Neural cell (in vitro differentiated cells): ENCODE data around the gene RFNG. TPM values are rescaled to one million over a fixed set of nuclear protein-coding genes. Genes with fewer than 3 reads are reported as not detected.

ENCODE experiments used
- H2AFZ ChIP-seq: fragments of 200-600, 300-800 bp; sonication (generic), shearing (Covaris generic); 2 replicates; pipeline ENCODE4 v1.6.0; 2014; ENCODE audit warnings: low read depth, mild to moderate bottlenecking, antibody characterized with exemption, low read length, moderate library complexity
- H3F3A ChIP-seq: fragments of 200-600 bp; shearing (Covaris generic); 2 replicates; pipeline ENCODE4 v1.6.1; 2016; ENCODE audit warnings: mild to moderate bottlenecking, moderate library complexity, mixed read lengths, antibody characterized with exemption, low read length; ENCODE audit not compliant: insufficient read depth, poor library complexity, severe bottlenecking
- H3K27ac ChIP-seq: fragments of 200-600, 300-800 bp; sonication (generic), shearing (Covaris generic); 2 replicates; pipeline ENCODE4 v1.5.1; 2014; ENCODE audit warnings: mild to moderate bottlenecking, low read length, moderate library complexity
- H3K27me3 ChIP-seq: fragments of 300-800, 200-600 bp; sonication (generic), shearing (Covaris generic); 2 replicates; pipeline ENCODE4 v1.6.0; 2014; ENCODE audit warnings: mild to moderate bottlenecking, low read depth, low read length, moderate library complexity; ENCODE audit not compliant: insufficient read depth
- H3K36me3 ChIP-seq: fragments of 300-800, 200-600 bp; sonication (generic), shearing (Covaris generic); 2 replicates; pipeline ENCODE4 v1.5.1; 2014; ENCODE audit warnings: mild to moderate bottlenecking, antibody characterized with exemption, low read length, moderate library complexity; ENCODE audit not compliant: insufficient read depth
- H3K4me2 ChIP-seq: fragments of 300-800, 200-600 bp; sonication (generic), shearing (Covaris generic); 2 replicates; pipeline ENCODE4 v1.6.0; 2014; ENCODE audit warnings: mild to moderate bottlenecking, low read length
- H3K4me3 ChIP-seq: fragments of 300-800, 200-600 bp; sonication (generic), shearing (Covaris generic); 2 replicates; pipeline ENCODE4 v1.5.1; 2014; ENCODE audit warnings: mild to moderate bottlenecking, low read length, moderate library complexity
- H3K79me2 ChIP-seq: fragments of 200-600 bp; shearing (Covaris generic); replicated peaks from 2 replicates; pipeline ENCODE4 v1.6.0; 2014; ENCODE audit warnings: mild to moderate bottlenecking, low read length, moderate library complexity; ENCODE audit not compliant: insufficient read depth
- H3K9ac ChIP-seq: fragments of 300-800, 200-600 bp; sonication (generic), shearing (Covaris generic); 2 replicates; pipeline ENCODE4 v1.6.1; 2016; ENCODE audit warnings: mild to moderate bottlenecking, low read length, mixed read lengths
- H3K9me2 ChIP-seq: fragments of 200-600 bp; shearing (Covaris generic); 2 replicates; pipeline ENCODE4 v1.6.1; 2016; ENCODE audit warnings: mild to moderate bottlenecking, low read length, mixed read lengths; ENCODE audit not compliant: insufficient read depth
- H3K9me3 ChIP-seq: fragments of 200-600, 300-800 bp; sonication (generic), shearing (Covaris generic); 2 replicates; pipeline ENCODE4 v1.6.1; 2016; ENCODE audit warnings: mild to moderate bottlenecking, mixed run types, low read length, moderate library complexity, mixed read lengths
- H4K20me1 ChIP-seq: fragments of 200-600 bp; shearing (Covaris generic); 2 replicates; pipeline ENCODE4 v1.6.1; 2016; ENCODE audit warnings: mild to moderate bottlenecking, mixed run types; ENCODE audit not compliant: insufficient read depth
- CTCF ChIP-seq: fragments of 450-650 bp; IDR thresholded peaks from 2 replicates; pipeline ENCODE4 v1.5.1; 2014; ENCODE audit warnings: antibody characterized with exemption, mild to moderate bottlenecking, moderate library complexity; ENCODE audit not compliant: poor library complexity, severe bottlenecking
- EP300 ChIP-seq: fragments of 450-650 bp; conservative IDR thresholded peaks from 2 replicates; pipeline ENCODE4 v1.6.1; 2014; ENCODE audit warnings: antibody characterized with exemption, mild to moderate bottlenecking, moderate library complexity; ENCODE audit not compliant: poor library complexity, severe bottlenecking
- EZH2 ChIP-seq: fragments of 200-600, 300-800 bp; shearing (Covaris generic), sonication (generic); IDR thresholded peaks from 2 replicates; pipeline ENCODE4 v1.6.1; 2014; ENCODE audit warnings: antibody characterized with exemption, low read length, borderline replicate concordance, mild to moderate bottlenecking; ENCODE audit not compliant: insufficient read depth, poor library complexity, severe bottlenecking
- MXI1 ChIP-seq: fragments of 450-650 bp; conservative IDR thresholded peaks from 2 replicates; pipeline ENCODE4 v1.6.1; 2014; ENCODE audit warnings: antibody characterized with exemption, mild to moderate bottlenecking; ENCODE audit not compliant: poor library complexity, severe bottlenecking
- POLR2AphosphoS5 ChIP-seq: IDR thresholded peaks from 2 replicates; pipeline ENCODE4 v1.6.1; 2012
- RAD21 ChIP-seq: fragments of 450-650 bp; conservative IDR thresholded peaks from 2 replicates; pipeline ENCODE4 v1.6.1; 2014; ENCODE audit warnings: antibody characterized with exemption, mild to moderate bottlenecking, moderate library complexity
- REST ChIP-seq: IDR thresholded peaks from 2 replicates; pipeline ENCODE4 v1.6.1; 2012; ENCODE audit warnings: borderline replicate concordance
- SMC3 ChIP-seq: fragments of 450-650 bp; conservative IDR thresholded peaks from 2 replicates; pipeline ENCODE4 v1.6.1; 2014; ENCODE audit warnings: antibody characterized with exemption, mild to moderate bottlenecking, moderate library complexity; ENCODE audit not compliant: poor library complexity
- TAF1 ChIP-seq: IDR thresholded peaks from 2 replicates; pipeline ENCODE4 v1.6.1; 2012; ENCODE audit warnings: low read depth
- polyA plus RNA-seq: library from polyadenylated mRNA; depleted of rRNA; stranded (reverse); fragments of >200 nt; gene quantifications from 2 replicates; pipeline ENCODE4 v1.2.3, GENCODE V29; 2014

Gene RFNG
- polyA plus RNA-seq, 1 donor from 2014 or later, result 176 TPM

GRCh38 chr17:82097184-82097918 is 45.7 kb upstream of the RFNG start:
- Histone ChIP-seq H4K20me1 (no peaks in the 10 kb centered on the region), H2AFZ (no peak overlapping the region), H3K27me3 (no peaks in the 10 kb centered on the region), H3K27ac (peak overlapping the region; percentile 83), H3K4me2 (peak overlapping the region; percentile 91), H3K9ac (peak overlapping the region; percentile 90), H3K79me2 (peaks cover 24% of the 10 kb centered on the region), H3K9me2 (no peaks in the 10 kb centered on the region), H3F3A (no peaks in the 10 kb centered on the region), H3K9me3 (no peaks in the 10 kb centered on the region), H3K4me3 (peak overlapping the region; percentile 95), H3K36me3 (no peaks in the 10 kb centered on the region)
- peak; percentile 46 for TF ChIP-seq MXI1
- TF ChIP-seq REST, result no peak

- Histone ChIP-seq H3K4me2 (peak overlapping the region; percentile 91), H3K9me2 (no peaks in the 10 kb centered on the region), H3K27ac (peak overlapping the region; percentile 83), H3K27me3 (no peaks in the 10 kb centered on the region), H3F3A (no peaks in the 10 kb centered on the region), H2AFZ (no peak overlapping the region), H4K20me1 (no peaks in the 10 kb centered on the region), H3K4me3 (peak overlapping the region; percentile 95), H3K9ac (peak overlapping the region; percentile 90), H3K9me3 (no peaks in the 10 kb centered on the region), H3K79me2 (peaks cover 24% of the 10 kb centered on the region), H3K36me3 (no peaks in the 10 kb centered on the region)
- TF ChIP-seq EZH2 (no peak), EP300 (no peak), CTCF (no peak), REST (no peak), RAD21 (no peak), POLR2AphosphoS5 (no peak), MXI1 (no peak), TAF1 (no peak), SMC3 (no peak)
These were observed 45.1 kb upstream of the RFNG start for GRCh38 chr17:82096709-82097183.
